ENCODE data around the gene ANO3.

Gene ANO3

DNA sequence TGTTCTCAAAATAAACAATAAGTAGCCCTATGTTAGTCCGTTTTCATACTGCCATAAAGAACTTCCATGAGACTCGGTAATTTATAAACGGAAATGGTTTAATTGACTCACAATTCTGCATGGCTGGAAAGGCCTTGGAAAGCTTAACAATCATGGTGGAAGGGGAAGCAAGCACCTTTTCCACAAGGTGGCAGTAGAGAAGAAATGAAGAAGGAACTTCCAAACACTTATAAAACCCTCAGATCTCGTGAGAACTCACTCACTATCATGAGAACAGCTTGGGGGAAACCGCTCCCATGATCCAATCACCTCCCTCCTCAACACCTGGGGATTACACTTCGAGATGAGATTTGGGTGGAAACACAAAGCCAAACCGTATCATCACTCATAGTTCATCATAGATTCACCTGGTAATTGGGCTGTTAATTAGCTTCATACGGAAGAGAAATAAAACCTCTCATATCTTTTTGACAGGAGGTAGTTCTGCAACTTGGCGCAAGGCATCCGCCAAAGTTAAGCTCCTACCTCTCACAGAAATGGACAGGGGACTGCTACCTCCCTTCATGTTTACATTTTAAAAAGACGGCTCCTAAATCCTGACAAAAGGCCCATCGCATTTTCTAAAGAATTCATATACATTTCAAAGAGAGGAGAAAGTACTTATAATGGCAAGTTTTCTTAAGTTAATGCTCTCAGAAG lies 191.1 kb downstream of the ANO3 start:
- DNase-seq (ENCODE audit: extremely low read depth, insufficient read length) = no peak
- TF ChIP-seq, protein P1, sequence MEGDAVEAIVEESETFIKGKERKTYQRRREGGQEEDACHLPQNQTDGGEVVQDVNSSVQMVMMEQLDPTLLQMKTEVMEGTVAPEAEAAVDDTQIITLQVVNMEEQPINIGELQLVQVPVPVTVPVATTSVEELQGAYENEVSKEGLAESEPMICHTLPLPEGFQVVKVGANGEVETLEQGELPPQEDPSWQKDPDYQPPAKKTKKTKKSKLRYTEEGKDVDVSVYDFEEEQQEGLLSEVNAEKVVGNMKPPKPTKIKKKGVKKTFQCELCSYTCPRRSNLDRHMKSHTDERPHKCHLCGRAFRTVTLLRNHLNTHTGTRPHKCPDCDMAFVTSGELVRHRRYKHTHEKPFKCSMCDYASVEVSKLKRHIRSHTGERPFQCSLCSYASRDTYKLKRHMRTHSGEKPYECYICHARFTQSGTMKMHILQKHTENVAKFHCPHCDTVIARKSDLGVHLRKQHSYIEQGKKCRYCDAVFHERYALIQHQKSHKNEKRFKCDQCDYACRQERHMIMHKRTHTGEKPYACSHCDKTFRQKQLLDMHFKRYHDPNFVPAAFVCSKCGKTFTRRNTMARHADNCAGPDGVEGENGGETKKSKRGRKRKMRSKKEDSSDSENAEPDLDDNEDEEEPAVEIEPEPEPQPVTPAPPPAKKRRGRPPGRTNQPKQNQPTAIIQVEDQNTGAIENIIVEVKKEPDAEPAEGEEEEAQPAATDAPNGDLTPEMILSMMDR (IDR thresholded peaks at IDR 0.05; ENCODE audit: insufficient read depth, low read length, poor library complexity, severe bottlenecking) = peak; percentile 57
- Histone ChIP-seq H3K36me3 (ENCODE audit: control insufficient read depth, insufficient read depth, low read length) (no peaks in the 10 kb centered on the region), H3K4me3 (replicated peaks; ENCODE audit: low read depth, low read length) (no peak overlapping the region), H3K27me3 (replicated peaks; ENCODE audit: control insufficient read depth, insufficient read depth, low read length) (no peaks in the 10 kb centered on the region)

DNA sequence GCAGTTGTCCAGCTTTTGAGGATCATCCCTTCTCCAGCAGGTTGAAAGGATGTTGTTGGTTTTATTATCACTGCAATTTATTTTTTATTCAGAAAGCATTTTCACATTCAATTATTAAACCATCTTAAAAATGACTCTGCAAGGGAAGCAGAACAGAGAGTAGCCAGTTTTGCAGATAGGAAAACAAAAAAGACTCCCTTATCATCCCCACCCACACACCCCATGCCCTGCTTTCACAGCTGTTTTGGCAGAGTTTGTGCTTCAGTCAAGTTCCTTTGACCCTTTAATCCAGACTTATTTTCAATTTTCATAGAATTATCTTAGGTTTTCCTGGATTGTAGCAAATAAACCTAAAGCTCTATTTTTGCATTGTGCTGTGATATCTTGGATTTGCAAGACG lies 195.8 kb downstream of the ANO3 start:
- Histone ChIP-seq H3K4me3 (replicated peaks; ENCODE audit: low read depth, low read length) (no peak overlapping the region), H3K36me3 (ENCODE audit: control insufficient read depth, insufficient read depth, low read length) (no peaks in the 10 kb centered on the region), H3K27me3 (replicated peaks; ENCODE audit: control insufficient read depth, insufficient read depth, low read length) (no peaks in the 10 kb centered on the region)
- no peak for DNase-seq (ENCODE audit: extremely low read depth, insufficient read length)
- TF ChIP-seq, protein P1 (IDR thresholded peaks at IDR 0.05; ENCODE audit: insufficient read depth, low read length, poor library complexity, severe bottlenecking) = no peak

DNA sequence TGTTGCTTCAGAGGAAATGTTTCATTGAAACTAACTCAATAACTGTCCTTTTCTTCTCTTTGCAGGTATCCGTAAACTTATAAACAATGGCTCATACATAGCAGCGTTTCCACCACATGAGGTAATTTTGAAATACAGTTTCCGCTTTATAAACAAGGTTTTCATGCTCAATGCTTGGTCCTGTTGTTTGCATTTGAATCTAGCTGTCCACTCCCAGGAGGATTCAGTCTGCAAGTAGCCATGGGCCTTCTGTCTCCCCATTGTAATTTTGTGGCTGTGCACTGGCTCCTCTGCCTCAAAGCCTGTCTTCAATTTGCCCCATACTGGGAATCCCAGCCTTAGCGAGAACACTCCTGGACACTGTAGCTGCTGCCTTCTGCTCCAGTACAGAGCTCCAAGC lies 205.4 kb downstream of the ANO3 start:
- Histone ChIP-seq H3K27me3 (replicated peaks; ENCODE audit: control insufficient read depth, insufficient read depth, low read length) (no peaks in the 10 kb centered on the region), H3K4me3 (replicated peaks; ENCODE audit: low read depth, low read length) (no peak overlapping the region), H3K36me3 (ENCODE audit: control insufficient read depth, insufficient read depth, low read length) (no peaks in the 10 kb centered on the region)
- TF ChIP-seq, protein P1 (IDR thresholded peaks at IDR 0.05; ENCODE audit: insufficient read depth, low read length, poor library complexity, severe bottlenecking) = no peak
- DNase-seq (ENCODE audit: extremely low read depth, insufficient read length) = no peak

- Histone ChIP-seq H3K27me3 (replicated peaks; ENCODE audit: control insufficient read depth, insufficient read depth, low read length) (no peaks in the 10 kb centered on the region), H3K36me3 (ENCODE audit: control insufficient read depth, insufficient read depth, low read length) (no peaks in the 10 kb centered on the region), H3K4me3 (replicated peaks; ENCODE audit: low read depth, low read length) (no peak overlapping the region)
- TF ChIP-seq, protein P1 (IDR thresholded peaks at IDR 0.05; ENCODE audit: insufficient read depth, low read length, poor library complexity, severe bottlenecking) = no peak
- DNase-seq (ENCODE audit: extremely low read depth, insufficient read length) = no peak
Observed at GRCh38 chr11:26539517-26539916, 207.6 kb downstream of the ANO3 start.

DNA sequence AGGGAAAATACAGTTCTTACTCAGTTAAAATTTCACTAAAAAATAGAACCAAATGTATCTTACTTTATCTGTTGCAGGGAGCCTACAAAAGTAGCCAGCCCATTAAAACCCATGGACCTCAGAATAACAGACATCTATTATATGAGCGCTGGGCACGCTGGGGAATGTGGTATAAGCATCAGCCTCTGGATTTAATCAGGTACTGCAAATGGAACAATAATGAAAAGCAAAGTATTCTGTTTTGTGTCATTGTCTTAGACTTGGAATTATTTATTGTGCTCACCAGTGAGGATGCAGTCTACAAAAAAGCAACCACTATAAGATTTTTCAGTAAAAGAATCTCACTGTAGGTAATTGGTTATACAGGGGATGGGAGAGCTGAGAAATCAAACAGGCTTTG lies 209.9 kb downstream of the ANO3 start:
- H3K27me3 ChIP-seq (replicated peaks; ENCODE audit: control insufficient read depth, insufficient read depth, low read length) = no peaks in the 10 kb centered on the region
- no peak for DNase-seq (ENCODE audit: extremely low read depth, insufficient read length)
- H3K36me3 ChIP-seq (ENCODE audit: control insufficient read depth, insufficient read depth, low read length) = no peaks in the 10 kb centered on the region
- H3K4me3 ChIP-seq (replicated peaks; ENCODE audit: low read depth, low read length) = no peak overlapping the region
- TF ChIP-seq, protein P1 (IDR thresholded peaks at IDR 0.05; ENCODE audit: insufficient read depth, low read length, poor library complexity, severe bottlenecking) = no peak

DNA sequence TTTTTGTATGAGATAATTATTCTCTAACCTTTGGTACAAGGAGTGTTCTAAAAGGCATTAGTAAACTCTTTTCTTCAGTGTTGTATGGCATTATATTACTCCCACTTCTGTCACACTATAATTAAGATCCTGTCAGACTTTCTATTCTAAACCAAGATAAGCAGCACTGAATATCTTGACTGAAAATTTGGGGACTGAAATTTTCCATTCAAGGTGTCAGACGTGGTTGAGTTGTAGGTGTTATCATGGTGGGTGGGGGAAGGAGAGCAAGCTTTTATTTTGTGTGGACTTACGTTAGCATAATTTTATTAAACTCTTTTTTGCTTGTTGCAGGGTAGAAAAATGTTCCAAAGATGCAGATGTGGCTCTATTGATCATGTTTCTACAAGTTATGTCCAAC lies 217.2 kb downstream of the ANO3 start:
- TF ChIP-seq, protein P1 (IDR thresholded peaks at IDR 0.05; ENCODE audit: insufficient read depth, low read length, poor library complexity, severe bottlenecking) = no peak
- Histone ChIP-seq H3K27me3 (replicated peaks; ENCODE audit: control insufficient read depth, insufficient read depth, low read length) (no peaks in the 10 kb centered on the region), H3K4me3 (replicated peaks; ENCODE audit: low read depth, low read length) (no peak overlapping the region), H3K36me3 (ENCODE audit: control insufficient read depth, insufficient read depth, low read length) (no peaks in the 10 kb centered on the region)
- DNase-seq (ENCODE audit: extremely low read depth, insufficient read length) = no peak

All from GM06990 (cell line).